ENCODE results near the gene PIH1D1. TPM values are rescaled to one million over a fixed set of nuclear protein-coding genes. Genes with fewer than 3 reads are reported as not detected.
A peak's percentile ranks its signal among the peaks of the same experiment; 100 is the strongest.

PIH1D1 gene
- total RNA-seq, 2 donors from 2014 or later, result 80.8 to 103 TPM

- DNase-seq, result peak; percentile 95
- H3K36me3 ChIP-seq, result no peaks in the 10 kb centered on the region
- peaks cover 13% of the 10 kb centered on the region for H3K27me3 ChIP-seq
- peak overlapping the region; percentile 79 for H3K4me3 ChIP-seq
- peak overlapping the region; percentile 63 to 68 for H3K9ac ChIP-seq (ENCODE audit: low read depth in 2 of 2, low read length in 2 of 2)
- H3K27ac ChIP-seq, result peak overlapping the region; percentile 72
- peak; percentile 72 for TF ChIP-seq CTCF (IDR thresholded peaks at IDR 0.05)
- no peaks in the 10 kb centered on the region for H3K9me3 ChIP-seq
- intact Hi-C loops (cut with DNase I), result loop anchor here (2.0 kb wide), 1 partner anchor 51 kb away; no protein-coding TSS in a partner anchor
- no peaks in the 10 kb centered on the region for H3K4me1 ChIP-seq
These were observed 8.1 kb downstream of the PIH1D1 start for GRCh38 chr19:49443366-49444099.

GRCh38 chr19:49442771-49443365 is 8.7 kb downstream of the PIH1D1 start:
- DNase-seq, result peak; percentile 96
- peaks cover 17% of the 10 kb centered on the region for H3K27me3 ChIP-seq
- no peaks in the 10 kb centered on the region for H3K4me1 ChIP-seq
- peak overlapping the region; percentile 63 to 68 for H3K9ac ChIP-seq (ENCODE audit: low read depth in 2 of 2, low read length in 2 of 2)
- no peaks in the 10 kb centered on the region for H3K36me3 ChIP-seq
- peak overlapping the region; percentile 72 for H3K27ac ChIP-seq
- TF ChIP-seq CTCF (IDR thresholded peaks at IDR 0.05), result no peak
- intact Hi-C loops (cut with DNase I), result loop anchor here (2.0 kb wide), 1 partner anchor 50 kb away; no protein-coding TSS in a partner anchor
- H3K9me3 ChIP-seq, result no peaks in the 10 kb centered on the region
- peak overlapping the region; percentile 79 for H3K4me3 ChIP-seq

- no peaks in the 10 kb centered on the region for H3K4me1 ChIP-seq
- H3K9ac ChIP-seq (ENCODE audit: low read depth in 2 of 2, low read length in 2 of 2), result no peak overlapping the region
- H3K27ac ChIP-seq, result no peak overlapping the region
- no peaks in the 10 kb centered on the region for H3K36me3 ChIP-seq
- H3K27me3 ChIP-seq, result peaks cover 18% of the 10 kb centered on the region
- peak overlapping the region; percentile 79 for H3K4me3 ChIP-seq
- DNase-seq, result no peak
- H3K9me3 ChIP-seq, result no peaks in the 10 kb centered on the region
- intact Hi-C loops (cut with DNase I), result loop anchor here (2.0 kb wide), 1 partner anchor 50 kb away; no protein-coding TSS in a partner anchor
- no peak for TF ChIP-seq CTCF (IDR thresholded peaks at IDR 0.05)
These were observed 9.3 kb downstream of the PIH1D1 start for GRCh38 chr19:49442354-49442753.

GRCh38 chr19:49441960-49442350 is 9.7 kb downstream of the PIH1D1 start:
- peaks cover 22% of the 10 kb centered on the region for H3K27me3 ChIP-seq
- H3K9ac ChIP-seq (ENCODE audit: low read depth in 2 of 2, low read length in 2 of 2), result no peak overlapping the region
- no peak overlapping the region for H3K4me3 ChIP-seq

More at GRCh38 chr19:49441960-49442350, 9.7 kb downstream of the PIH1D1 start:
- Histone ChIP-seq H3K27ac (no peak overlapping the region), H3K4me1 (no peaks in the 10 kb centered on the region), H3K36me3 (no peaks in the 10 kb centered on the region), H3K9me3 (no peaks in the 10 kb centered on the region)
- intact Hi-C loops (cut with DNase I), result loop anchor here (2.0 kb wide), 1 partner anchor 49 kb away; no protein-coding TSS in a partner anchor
- no peak for TF ChIP-seq CTCF (IDR thresholded peaks at IDR 0.05)
- DNase-seq, result no peak

Measured in colonic mucosa (tissue), 4 donors.